Measurements from ENCODE around the gene MINDY2.
"Not testable (repeated sequence)": the region's sequence is repeated elsewhere in the genome, so short reads cannot be mapped to it uniquely, and the experiment has no call there.

MINDY2 gene

GRCh38 chr15:58805095-58805494 lies 34.0 kb downstream of the MINDY2 start:
- peak; percentile 39 for DNase-seq (ENCODE audit: low read depth)

GRCh38 chr15:58823267-58823666 lies 52.2 kb downstream of the MINDY2 start:
- not testable (repeated sequence) for DNase-seq (ENCODE audit: low read depth)

DNA sequence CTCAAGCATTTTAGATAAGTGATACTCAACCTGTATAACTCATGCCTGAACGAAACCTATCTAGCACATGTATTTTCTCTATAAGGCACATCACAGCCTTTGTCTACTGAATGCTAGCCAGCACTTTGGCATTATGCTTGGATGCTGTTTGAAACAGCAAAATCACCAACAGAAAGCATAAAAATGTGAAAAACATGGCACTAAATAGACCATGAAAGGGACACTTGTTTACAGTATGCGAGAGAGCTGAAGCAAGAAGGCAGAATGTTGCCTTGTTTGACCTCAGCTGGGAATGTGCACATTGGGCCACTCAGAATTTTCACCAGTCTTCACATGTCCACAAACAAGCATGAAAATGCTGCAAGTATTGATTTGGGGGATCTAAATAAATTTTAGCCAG lies 59.5 kb downstream of the MINDY2 start:
- no peak for DNase-seq (ENCODE audit: low read depth)

DNA sequence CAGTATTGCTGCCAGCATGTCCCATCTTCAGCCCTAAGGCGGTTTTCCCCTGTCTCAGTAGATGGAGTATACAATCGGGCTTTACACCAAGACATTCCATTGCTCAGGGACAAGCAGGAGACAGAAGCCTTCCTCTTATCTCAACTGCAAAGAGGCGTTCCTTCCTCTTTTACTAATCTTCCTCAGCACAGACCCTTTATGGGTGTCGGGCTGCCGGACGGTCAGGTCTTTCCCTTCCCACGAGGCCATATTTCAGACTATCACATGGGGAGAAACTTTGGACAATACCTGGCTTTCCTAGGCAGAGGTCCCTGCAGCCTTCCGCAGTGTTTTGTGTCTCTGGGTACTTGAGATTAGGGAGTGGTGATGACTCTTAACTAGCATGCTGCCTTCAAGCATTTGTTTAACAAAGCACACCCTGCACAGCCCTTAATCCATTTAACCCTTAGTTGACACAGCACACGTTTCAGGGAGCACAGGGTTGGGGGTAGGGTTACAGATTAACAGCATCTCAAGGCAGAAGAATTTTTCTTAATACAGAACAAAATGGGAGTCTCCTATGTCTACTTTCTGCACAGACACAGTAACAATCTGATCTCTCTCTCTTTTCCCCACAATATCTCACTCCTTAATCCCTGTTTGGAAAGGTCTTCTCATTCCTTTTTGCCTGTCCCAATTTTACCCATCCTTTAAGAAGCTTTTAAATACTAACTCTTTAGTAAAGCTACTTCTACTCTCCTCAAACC lies 62.8 kb downstream of the MINDY2 start:
- DNase-seq (ENCODE audit: low read depth): not testable (repeated sequence)

GRCh38 chr15:58839485-58839884 lies 68.4 kb downstream of the MINDY2 start:
- peak; percentile 39 for DNase-seq (ENCODE audit: low read depth)

- peak; percentile 93 for DNase-seq (ENCODE audit: low read depth)
These were observed 68.9 kb downstream of the MINDY2 start for GRCh38 chr15:58840048-58840447.

- no peak for DNase-seq (ENCODE audit: low read depth)
These were observed 71.8 kb downstream of the MINDY2 start for GRCh38 chr15:58842713-58843396.

DNA sequence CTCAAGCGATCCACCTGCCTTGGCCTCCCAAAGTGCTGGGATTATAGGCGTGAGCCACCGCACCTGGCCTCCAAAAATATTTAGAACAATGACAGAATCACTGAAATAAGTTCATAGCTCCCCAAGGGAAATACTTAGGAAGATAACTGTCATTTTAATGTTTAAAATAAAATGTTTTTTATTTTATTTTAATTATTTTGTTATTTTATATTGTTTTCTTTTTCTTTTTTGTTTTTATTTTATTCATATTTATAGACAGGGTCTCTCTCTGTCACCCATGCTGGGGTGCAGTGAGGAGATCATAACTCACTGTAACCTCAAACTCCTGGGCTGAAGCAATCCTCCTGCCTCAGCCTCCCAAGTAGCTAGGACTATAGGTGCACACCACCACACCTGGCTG lies 80.1 kb downstream of the MINDY2 start:
- not testable (repeated sequence) for DNase-seq (ENCODE audit: low read depth)

- DNase-seq (ENCODE audit: low read depth): peak; percentile 23
These were observed 81.2 kb downstream of the MINDY2 start for GRCh38 chr15:58852347-58852746.

DNA sequence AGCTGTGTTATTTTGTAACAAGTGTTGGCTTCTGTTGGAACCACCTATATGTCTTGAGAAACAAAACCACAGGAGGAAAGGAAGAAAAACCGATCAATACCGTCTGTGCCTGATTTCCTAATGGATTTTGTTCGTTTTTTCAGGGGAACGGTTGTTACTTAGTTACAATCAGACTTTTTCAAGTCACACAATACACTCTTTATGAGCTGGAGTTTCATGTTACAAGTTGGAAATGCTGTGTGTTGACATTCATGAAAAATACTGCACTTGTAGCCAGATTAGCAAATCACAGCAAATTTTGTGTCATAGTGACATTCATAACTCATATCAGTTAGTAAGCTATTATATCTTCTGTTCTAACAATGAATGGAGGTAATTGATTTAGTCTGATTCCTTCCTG lies 83.5 kb downstream of the MINDY2 start:
- no peak for DNase-seq (ENCODE audit: low read depth)

GRCh38 chr15:58856086-58856485 lies 85.0 kb downstream of the MINDY2 start:
- DNase-seq (ENCODE audit: low read depth): peak; percentile 46

- not testable (repeated sequence) for DNase-seq (ENCODE audit: low read depth)
These were observed 85.5 kb downstream of the MINDY2 start for GRCh38 chr15:58856621-58857020.

GRCh38 chr15:58862326-58862725 lies 91.2 kb downstream of the MINDY2 start:
- DNase-seq (ENCODE audit: low read depth): no peak

- DNase-seq (ENCODE audit: low read depth): peak; percentile 63
These were observed 93.7 kb downstream of the MINDY2 start for GRCh38 chr15:58864602-58865424.

DNA sequence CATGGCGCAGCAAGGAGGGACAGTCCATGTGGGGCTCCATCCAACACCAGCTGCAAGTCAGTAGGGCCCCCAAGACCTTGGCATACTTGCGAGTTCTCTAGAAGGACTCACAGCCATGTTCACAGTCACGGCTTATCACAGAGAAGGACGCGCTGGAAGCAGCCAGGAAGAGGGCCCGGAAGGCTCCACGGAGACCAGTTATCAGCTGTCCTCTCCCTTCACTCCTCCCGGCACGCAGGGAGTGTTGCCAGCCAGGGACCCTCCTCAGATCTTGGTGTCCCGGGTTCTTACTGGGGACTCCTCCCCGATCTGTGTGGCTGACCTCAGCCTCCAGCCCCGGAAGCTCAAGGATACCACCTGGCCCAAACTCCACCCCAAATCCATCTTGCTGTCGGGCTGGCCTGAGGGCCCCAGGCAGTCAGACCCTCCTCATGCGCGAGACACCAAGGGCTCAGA lies 94.4 kb downstream of the MINDY2 start:
- DNase-seq (ENCODE audit: low read depth): peak; percentile 39

DNA sequence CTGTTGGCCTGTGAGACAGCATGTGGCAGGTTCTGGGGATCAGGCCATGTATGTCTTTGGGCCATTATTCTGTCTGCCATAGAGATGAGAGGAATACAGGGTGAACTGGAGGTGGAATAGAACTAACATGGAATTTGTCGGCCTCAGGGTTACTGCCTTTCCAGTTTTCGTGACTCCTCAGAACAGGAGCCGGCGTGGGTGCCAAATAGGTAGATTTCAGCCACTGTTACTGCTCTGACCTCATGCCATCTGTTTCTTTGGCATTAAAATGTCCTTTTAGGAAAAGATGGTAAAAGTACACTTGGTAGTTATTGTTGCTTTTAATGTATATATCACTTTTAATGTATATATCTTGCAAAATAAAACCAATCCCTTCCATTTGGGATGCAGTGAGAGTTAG lies 96.8 kb downstream of the MINDY2 start:
- DNase-seq (ENCODE audit: low read depth): no peak

DNA sequence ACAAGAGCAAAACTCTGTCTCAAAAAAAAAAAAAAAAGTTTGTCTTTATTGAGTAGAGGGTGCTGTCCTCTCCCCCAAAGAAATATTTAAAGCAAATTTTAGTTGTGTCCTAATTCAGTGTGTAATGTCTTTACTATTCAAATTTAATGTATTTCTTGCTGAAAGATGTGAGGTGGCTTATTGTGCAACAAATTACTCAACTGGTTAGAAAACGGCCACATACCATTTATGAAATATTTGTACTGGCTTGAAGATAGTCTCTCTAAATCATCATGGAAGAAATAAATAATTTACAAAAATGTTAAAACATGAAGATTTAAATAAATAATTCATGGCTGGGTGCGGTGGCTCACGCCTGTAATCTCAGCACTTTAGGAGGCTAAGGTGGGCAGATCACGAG lies 99.3 kb downstream of the MINDY2 start:
- peak; percentile 88 for DNase-seq (ENCODE audit: low read depth)

GRCh38 chr15:58873267-58873666 lies 102.2 kb downstream of the MINDY2 start:
- peak; percentile 81 for DNase-seq (ENCODE audit: low read depth)

- no peak for DNase-seq (ENCODE audit: low read depth)
These were observed 104.2 kb downstream of the MINDY2 start for GRCh38 chr15:58875343-58875742.

DNA sequence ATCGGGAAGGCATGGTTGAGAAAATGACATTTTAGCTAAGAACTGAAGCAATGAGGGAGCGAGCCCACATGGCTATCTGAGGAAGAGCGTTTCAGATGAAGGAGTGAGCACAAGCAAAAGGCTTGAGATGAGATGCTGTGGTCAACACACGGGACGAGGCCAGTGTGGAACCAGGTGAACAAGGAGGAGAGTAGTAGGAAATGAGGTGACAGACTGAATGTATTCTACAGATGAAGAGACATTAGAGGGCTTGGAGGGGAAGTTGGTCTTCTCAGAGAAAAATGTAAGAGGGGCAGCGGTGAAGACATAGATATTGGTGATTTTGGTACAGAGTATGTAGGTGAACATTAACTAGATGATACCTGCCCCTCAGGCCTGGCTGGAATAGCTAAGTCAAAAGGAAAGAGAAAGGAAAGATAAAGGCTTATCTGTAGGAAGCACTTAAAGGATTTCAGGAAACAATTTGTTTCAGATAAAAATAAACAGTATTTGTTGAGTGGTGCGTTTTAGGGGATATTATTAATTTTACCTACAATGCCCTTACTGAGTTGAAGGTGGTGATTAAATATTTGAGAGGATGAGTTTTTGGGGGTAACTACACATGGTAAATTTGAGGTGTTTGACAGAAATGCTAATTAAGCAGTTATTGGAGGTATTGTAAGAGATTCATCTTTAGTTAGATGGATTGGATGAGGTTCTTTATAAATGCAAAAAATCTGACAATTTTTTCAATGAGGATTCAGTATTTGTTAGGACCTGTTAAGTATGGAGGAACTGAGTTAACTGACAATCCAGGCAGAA lies 105.4 kb downstream of the MINDY2 start:
- DNase-seq (ENCODE audit: low read depth): no peak

GRCh38 chr15:58877999-58878825 lies 107.1 kb downstream of the MINDY2 start:
- no peak for DNase-seq (ENCODE audit: low read depth)
